HuH-7 (cell line): ENCODE data around the gene HMGN5.

ENCODE experiments used
- DNase-seq: peaks from one replicate; pipeline ENCODE4 v3.0.0; 2011; ENCODE audit warnings: low spot score

The HMGN5 gene, protein sequence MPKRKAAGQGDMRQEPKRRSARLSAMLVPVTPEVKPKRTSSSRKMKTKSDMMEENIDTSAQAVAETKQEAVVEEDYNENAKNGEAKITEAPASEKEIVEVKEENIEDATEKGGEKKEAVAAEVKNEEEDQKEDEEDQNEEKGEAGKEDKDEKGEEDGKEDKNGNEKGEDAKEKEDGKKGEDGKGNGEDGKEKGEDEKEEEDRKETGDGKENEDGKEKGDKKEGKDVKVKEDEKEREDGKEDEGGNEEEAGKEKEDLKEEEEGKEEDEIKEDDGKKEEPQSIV

DNA sequence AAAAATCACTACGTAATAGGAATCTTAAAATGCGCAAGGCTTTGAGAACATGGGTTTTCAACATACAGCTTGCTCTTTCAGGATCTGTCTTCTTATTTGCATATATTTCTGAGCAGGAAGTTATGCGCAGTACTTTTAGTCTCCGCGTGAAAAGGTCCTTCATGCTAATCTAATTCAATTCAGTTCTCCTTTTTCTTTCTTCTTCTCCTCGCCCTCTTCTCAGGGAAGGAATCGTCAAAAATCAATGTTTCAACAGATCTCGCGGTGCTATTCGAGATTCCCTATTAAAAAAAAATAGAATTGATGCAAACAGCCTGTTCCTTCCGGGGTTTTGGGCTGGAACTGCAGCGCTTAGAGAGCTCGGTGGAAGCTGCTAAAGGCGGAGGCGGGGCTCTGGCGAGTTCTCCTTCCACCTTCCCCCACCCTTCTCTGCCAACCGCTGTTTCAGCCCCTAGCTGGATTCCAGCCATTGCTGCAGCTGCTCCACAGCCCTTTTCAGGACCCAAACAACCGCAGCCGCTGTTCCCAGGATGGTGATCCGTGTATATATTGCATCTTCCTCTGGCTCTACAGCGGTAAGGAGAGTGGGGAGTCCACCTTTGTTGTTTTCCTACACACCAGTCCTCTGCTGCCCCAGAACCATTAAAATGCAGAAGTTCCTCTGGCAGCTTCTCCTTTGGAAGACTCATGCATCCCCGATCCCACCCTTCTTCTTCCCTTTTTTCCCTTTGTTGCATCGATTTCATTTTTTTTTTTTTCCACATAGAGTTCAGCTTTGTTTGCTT, at the start of gene HMGN5, which contains the start of gene SH3BGRL:
Gene HMGN5, minus strand, starts transcription at position 243 of the 785 bp plus-strand sequence. CDS start 80,364 bp downstream, outside the sequence.
Gene SH3BGRL, plus strand, starts transcription at position 432 of the 785 bp plus-strand sequence. Its CDS starts 99 bp downstream, at position 531.
- DNase-seq, result no peak

DNA sequence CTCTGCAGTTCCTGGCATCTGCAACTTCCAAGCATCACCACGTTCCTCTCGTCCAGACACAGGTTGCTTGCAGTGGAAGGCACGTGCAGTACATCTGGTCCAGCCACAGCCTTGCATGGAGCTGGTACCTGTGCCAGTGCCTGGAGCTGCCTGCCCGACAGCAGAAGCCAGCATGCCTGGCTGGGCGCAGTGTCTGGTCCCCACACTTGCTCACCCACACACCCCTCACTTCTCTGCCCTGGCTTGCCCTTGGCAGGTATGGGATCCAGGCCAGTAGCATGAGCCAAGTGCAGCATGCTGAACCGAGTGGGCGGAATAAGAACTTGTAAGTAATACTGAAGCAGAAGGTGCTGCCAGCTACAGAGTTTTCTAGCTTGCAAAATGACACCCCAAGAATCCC, 40.0 kb upstream of the HMGN5 start:
- no peak for DNase-seq

DNA sequence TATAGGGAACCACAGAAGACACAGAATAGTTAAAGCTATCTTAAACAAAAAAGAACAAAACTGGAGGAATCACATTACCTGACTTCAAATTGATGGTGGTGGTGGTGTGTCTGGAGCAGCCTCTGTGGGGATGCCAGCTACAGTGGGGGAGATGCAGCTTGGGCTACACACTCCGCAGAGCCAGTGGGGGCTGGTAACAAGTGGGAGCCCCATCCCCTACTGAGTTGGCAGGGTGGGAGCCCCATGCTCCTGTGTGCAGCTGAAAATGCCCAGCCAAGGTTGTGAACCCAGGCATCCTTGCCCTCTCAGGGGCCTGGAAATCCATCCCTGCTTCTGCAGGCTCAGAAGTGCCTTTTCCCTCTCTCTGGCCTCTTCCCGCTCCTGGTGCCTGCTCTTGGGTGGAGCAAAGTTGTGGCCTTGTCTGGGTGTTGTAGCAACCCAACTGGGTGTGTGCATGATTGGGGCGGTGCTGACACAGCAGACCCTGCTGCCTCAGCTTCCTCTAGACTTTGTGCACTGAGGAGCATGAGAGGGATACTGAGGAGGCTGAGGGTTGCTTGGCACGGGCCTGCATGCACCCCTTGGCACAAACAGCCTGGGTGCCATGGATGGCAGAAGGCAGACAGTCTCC, 39.1 kb upstream of the HMGN5 start:
- no peak for DNase-seq

DNA sequence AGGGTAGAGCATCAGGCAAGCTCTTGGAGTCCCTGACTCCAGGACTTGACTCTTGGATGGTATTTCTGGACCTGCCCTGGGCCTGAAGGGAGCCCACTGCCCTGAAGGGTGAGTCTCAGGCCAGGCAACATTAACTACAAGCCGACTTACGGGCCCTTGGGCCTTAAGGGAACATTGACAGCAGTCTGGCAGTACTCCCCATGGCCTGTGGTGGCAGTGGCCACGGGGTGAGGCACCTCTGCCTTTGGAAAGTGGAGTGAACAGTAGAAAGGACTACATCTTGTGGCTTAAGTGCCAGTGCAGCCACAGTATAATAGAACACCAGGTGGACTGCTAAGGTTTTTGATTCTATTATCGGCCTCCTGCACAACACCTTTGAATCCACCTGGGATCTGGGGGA, 36.5 kb upstream of the HMGN5 start:
- no peak for DNase-seq

DNA sequence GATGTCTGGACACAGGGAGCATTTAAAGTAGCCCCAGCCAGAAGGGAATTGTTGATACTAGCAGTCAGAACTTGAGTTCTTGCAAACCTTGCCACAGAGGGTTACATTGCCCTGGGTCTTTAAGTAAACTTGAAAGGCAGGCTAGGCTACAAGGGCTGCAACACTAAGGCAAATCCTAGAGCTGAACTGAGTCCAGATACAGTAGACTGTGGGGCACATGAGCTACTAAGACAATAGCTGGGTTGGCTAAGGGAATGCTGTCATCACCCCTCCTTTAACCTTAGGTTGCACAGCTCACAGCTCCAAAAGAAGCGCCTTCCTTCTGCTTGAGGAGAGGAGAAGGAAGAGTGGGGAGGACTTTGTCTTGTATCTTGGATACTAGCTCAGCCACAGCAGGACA, 35.8 kb upstream of the HMGN5 start:
- no peak for DNase-seq

DNA sequence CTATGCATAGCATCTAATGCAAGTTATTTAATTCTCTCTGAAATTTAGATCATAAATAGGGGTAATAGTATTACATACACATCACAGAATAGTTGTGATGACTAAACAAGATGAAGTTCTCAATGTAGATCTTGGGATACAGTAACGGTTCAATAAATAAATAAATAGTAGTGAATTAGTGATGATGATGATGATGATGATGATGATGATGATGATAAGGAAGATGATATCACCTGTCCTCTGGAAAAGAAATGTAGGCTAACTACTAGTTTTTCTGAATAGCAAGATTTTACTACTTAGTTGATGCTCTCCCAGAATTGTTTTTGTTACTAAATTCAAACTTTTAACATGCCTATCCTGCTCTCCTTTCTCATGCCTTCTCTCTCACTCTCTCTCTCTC, 30.5 kb upstream of the HMGN5 start:
- no peak for DNase-seq

DNA sequence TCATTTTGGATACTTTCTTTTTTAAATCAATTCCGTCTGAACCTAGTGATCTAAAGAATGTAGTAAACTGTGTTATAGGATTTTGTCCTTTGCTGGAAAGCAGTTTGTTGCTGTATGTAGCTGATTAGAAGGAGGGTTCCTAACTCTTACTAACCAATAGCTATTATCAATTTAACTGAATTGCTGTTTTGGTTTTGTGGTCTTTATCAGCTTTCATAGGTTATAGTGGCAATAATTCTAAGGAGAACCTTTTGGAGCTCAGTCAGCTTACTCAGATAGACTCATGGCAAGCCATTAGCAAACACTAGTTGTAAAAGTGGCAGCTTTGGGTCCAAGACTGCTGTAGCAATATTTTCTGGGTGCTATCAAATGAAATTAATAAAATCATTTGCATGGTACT, 29.8 kb upstream of the HMGN5 start:
- DNase-seq, result no peak

DNA sequence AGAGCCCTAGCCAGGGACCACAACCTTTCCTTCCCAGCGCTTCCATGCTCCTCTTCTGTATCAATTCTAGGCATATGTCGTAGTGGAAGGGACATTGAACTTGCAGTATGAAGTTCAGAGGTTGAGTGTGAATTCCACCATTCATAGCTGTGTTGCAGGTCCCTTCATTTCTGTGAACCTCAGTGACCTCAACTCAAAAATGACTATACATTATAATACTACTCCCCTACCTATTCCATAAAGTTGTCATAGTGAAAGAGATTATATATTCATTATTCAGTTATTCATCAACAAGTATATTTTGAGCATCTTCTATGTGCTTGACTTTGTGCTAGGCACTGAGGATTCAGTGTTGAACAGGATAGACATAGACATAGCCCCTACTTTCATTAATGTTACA, 28.2 kb upstream of the HMGN5 start:
- no peak for DNase-seq

DNA sequence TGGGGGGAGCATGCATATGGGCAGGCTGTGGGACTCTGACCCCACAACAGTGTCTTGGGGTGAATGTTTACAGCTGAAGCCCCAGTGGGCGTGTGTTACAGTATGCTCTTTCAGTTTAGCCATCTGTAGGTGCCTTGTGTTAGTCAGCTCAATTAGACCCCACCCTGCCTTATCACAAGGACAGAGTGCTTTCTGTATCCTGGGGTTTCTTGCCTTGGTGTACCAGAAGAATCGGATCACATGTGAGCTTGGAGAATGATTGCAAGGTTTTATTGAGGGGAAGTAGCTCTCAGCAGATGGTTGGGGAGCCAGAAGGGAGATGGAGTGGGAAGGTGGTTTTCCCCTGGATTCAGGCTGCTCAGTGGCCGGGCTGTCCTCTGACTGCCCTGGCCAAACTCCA, 27.5 kb upstream of the HMGN5 start:
- DNase-seq, result no peak

DNA sequence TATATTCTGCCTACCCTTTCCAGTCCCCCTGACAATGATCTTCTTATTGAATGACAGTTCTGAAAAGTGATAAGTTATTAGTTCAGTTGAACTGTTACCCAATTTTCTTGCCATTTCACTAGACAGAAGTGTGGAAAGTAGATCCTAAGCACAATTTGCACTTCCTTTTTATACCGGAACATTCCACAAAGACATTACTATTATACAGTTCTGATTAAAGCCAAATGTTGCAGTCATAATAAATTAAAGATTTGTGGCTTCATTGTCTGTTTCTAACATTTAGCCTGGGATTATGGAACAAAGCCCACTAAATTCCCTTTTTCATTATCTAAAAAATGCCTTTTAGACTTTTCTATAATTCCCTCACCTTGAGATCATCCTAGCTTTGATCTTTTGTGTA, 14.0 kb upstream of the HMGN5 start:
- no peak for DNase-seq

DNA sequence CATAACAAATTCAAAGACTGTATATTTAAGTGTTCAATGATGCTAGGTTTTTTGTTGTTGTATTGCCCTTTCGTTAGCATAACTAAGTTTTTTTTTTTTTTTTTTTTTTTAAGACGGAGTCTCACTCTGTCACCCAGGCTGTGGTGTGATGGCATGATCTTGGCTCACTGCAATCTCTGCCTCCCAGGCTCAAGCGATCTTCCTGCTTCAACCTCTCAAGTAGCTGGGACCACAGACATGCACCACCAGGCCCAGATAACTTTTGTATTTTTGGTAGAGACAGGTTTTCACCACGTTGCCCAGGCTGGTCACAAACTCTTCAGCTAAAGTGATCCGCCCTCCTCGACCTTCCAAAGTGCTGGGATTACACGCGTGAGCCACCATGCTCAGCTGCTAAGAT, 7.2 kb upstream of the HMGN5 start:
- DNase-seq, result no peak

DNA sequence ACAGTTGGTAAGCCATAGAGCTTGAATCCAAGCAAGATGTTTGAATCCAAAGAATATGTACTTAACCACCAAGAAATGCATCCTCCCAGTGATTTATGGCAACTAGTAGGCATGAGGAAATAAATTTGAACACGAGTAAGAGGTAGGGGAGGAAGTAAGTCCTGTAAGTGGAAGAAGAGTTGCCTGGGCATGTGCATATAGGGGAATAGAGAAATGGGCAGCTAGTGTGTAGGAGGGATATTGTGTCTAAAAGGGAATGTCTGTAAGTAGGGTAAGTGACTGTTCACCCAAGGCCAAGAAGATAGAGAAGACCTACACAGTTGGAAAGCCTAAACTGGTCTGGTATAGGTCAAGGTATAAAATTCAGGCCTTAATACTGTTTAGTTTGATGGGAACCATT, 4.8 kb upstream of the HMGN5 start:
- DNase-seq, result no peak

DNA sequence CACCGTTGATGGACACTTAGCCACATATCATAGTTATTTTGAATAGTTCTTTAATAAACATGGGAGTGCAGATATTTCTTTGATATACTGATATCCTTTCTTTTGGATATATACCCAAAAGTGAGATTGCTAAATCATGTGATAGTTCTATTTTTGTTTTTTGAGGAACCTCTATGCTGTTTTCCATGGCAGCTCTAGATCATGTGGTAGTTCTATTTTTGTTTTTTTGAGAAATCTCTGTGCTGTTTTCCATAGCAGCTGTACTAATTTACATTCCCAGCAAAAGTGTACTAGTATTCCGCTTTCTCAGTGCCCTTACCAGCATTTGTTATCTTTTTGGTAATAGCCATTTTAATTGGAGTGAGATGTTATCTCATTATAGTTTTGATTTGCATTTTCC, 3.8 kb upstream of the HMGN5 start:
- DNase-seq, result no peak

DNA sequence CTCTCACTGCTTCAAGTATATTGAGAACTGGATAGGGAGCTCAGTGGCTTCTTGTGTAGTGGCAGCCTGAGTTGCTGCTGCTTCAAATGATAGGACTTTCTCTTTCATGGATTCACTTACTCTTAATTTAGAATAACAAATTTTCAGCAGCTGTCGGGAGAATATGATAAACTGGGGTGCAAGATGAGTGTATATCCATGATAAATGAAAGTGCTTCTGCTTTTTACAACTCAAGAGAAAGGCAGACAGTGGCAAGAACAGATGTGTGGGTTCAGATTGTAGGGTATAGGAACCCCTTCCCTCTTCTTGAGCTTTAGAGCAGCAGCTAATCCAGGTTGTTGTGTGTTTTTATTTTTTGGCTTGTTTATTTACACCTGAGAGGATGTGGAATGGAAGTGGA, 1.2 kb upstream of the HMGN5 start:
- no peak for DNase-seq

DNA sequence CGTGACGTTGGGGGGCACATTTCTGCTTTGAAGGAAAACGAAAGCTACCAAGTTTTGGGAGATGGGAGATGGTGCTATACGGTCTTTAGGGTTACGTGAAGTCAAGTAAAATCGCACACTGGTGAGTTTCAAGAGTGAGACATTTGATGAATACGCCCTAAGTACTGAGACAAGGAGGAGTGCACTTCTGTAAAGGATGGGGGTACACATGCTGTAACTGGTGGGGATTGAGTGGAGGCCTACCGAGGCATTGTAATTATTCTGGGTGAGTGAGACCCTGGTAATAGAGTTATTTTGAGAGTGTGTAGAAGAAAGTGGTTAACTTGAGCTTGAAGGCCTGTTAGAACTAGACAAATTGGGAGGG, 725 bp upstream of the HMGN5 start:
- no peak for DNase-seq

DNA sequence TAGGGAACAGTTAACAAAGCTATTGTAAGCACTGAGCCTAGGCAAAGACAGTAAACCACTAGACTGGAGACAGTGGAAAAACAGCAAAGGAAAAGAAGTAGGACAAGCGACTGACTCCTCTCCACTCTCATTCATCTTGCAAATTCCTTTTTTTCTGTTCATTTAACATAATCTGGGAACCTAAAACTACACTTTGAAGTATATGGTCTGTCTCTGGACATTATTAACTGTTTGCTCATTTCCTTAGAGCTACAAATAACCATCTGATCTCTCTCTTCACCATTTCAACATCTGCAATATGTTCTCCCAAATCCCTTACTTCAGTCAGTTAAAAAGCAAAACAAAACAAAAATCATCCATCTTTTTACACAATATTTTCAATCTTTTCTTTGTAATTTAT, 642 bp downstream of the HMGN5 start:
- no peak for DNase-seq

DNA sequence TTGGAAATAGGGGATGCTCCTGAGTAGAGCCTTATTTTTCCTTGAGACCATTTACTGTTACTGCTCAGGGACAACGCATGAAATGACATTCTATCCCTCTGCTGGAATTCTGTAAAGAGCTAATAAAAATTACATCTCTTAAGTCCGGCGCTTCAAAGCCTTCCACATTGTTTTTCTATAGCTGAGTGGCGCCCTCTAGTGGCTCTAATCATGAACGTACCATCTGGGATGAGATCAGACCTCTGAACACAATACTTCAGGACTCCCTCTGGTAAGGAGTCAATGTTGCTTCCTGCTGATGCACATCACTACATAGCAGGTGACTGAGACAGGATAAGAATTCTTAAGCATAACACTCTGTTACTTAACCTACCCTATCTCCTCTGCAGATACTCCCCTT, 6.0 kb downstream of the HMGN5 start:
- no peak for DNase-seq

DNA sequence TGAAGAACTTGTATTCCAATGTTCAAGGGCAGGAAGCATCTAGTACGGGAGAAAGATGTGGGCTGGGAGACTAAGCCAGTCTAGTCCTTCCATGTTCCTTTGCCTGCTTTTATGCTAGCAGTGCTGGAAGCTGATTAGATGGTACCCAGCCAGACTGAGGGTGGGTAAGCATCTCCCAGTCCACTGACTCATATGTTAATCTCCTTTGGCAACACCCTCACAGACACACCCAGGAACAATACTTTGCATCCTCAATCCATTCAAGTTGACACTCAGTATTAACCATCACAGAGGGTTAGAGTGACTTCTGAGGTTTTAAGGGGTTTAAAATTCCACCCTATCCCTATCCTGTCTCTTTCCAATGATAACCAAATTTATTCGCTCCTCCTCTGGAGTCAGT, 6.5 kb downstream of the HMGN5 start:
- DNase-seq, result no peak

DNA sequence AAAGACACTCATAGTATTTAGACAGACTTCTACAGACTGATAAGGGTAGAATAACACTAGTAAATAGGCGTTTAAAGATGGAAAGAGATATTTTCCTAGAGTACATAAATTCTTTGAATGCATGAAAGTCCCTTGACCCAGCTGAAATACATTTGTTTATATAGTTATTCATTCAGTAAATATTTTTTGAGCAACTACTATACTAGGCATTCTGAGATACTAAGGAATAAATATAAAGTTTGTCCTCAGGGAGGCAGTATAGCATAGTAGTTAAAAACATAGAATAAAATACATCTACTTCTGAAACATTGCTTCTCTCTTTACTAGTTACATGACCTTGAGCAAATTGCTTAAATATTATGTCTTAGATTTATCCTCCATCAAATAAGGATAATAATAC, 27.4 kb downstream of the HMGN5 start:
- DNase-seq, result no peak

DNA sequence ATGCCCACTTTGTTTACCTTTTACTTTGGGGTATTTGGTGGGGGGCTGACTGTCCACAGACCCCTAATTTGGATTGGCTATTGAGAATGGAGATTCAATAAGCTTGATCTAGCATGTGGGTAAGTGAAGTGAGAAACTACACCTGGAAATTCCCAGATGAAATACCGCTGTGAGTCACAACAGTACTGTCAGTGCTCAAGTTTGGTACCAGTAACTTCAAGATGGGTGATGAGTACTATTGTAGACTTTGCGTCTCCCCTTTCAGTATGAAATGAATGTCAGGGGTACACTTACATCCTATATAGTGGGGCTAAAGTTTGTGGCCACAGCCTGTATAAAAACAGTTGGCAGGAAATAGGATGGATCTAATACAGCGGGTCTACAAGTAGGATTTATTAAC, 33.3 kb downstream of the HMGN5 start:
- DNase-seq, result no peak

DNA sequence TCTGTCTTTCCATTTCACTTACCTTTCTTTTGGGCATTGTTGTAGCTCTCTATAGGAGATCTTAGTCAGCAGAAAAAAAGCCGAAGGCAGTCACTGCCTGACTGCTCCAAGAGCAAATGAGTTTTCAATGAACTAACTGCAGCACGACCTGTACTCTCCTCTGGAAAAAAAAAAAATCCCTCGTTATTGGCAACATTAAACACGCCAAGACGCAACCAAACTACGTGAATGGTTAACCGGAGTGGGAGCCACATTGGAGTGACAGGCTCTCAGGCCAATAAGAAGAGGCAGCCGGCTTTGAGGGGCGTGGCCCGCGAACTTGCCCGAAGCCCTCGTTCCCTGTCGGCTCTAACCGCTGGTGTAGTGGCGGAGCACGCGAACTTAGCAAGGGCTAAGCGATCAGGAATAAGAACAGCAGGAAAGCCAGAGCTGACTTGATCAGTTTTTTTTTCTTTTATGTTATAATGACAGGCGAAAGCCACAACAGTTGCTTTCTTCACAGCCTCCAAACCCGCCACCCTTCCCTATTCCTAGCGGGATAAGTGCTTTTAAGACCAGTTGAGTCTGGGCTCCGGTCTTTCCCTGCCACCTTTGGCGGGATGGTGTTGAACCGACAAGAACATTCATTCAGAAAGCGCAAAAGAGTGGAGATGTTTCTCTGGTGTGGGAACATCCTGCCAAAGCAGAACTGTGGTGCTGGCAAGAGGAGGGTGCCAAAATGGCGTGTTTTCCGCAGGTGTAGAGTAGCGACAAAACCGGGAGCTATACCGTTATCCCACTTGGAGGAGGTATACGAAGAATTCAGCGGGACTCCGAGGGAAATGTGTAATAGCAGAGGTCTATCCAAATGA, 80.0 kb downstream of the HMGN5 start:
- no peak for DNase-seq

DNA sequence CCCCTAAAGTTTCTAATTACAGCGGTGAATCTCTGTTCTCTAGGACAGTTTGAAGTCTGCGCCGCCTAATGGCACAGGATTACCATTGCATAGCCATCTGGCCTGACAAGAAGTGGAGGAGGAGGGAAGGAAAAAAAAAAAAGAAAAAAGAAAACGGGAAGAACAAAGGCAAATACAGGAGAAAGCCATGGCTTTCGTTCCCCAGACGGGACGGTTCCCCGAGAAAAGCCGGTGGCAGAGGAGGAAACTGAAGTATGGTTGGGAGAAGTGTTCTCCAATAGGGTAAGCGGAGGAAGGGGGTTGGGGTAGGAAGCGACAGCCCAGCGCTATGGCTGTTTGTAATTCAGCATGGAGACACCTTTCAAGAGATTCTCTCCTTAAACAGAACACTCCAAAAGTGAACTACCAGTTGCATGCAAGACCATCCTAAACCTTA, 80.8 kb downstream of the HMGN5 start:
- no peak for DNase-seq
